Measurements from ENCODE around the gene SRRM2. TPM values are rescaled to one million over a fixed set of nuclear protein-coding genes. Genes with fewer than 3 reads are reported as not detected.

Gene SRRM2
- polyA plus RNA-seq, 4 donors: 329 to 655 (median 496) TPM

GRCh38 chr16:2809149-2809760, 56.8 kb downstream of the SRRM2 start:
- no peak overlapping the region for H3K4me3 ChIP-seq (ENCODE audit: low read depth in 1 of 3, low read length in 3 of 3)
- FAIRE-seq (no peak), DNase-seq (no peak)
- H3K9me3 ChIP-seq (ENCODE audit: control insufficient read depth in 2 of 2, insufficient read depth in 1 of 2, low read depth in 1 of 2, low read length in 1 of 2): peaks cover 0 to 21% of the 10 kb centered on the region in 2 donors
- peaks cover 0 to 8% (median 7%) of the 10 kb centered on the region in 3 donors for H3K27me3 ChIP-seq (ENCODE audit: control insufficient read depth in 3 of 3, insufficient read depth in 3 of 3, low read length in 3 of 3)
- H3K27ac ChIP-seq (ENCODE audit: low read depth in 1 of 3, low read length in 2 of 3): no peak overlapping the region
- H3K36me3 ChIP-seq (ENCODE audit: control insufficient read depth in 3 of 3, insufficient read depth in 2 of 3, low read depth in 1 of 3, low read length in 3 of 3): no peaks in the 10 kb centered on the region
- 77 to 78% (median 78%) methylated on average over 3 of the region's 3 CpGs for WGBS, 3 donors
- H3K4me1 ChIP-seq (ENCODE audit: control insufficient read depth in 3 of 3, insufficient read depth in 2 of 3, low read depth in 1 of 3, low read length in 2 of 3): no peaks in the 10 kb centered on the region

- H3K4me3 ChIP-seq (ENCODE audit: low read depth in 1 of 3, low read length in 3 of 3): no peak overlapping the region
- H3K4me1 ChIP-seq (ENCODE audit: control insufficient read depth in 3 of 3, insufficient read depth in 2 of 3, low read depth in 1 of 3, low read length in 2 of 3): peaks cover 0 to 6% (median 0%) of the 10 kb centered on the region in 3 donors
- DNase-seq (no peak), FAIRE-seq (no peak)
- no peaks in the 10 kb centered on the region for H3K36me3 ChIP-seq (ENCODE audit: control insufficient read depth in 3 of 3, insufficient read depth in 2 of 3, low read depth in 1 of 3, low read length in 3 of 3)
- peaks cover 0 to 12% (median 7%) of the 10 kb centered on the region in 3 donors for H3K27me3 ChIP-seq (ENCODE audit: control insufficient read depth in 3 of 3, insufficient read depth in 3 of 3, low read length in 3 of 3)
- 81 to 94% (median 84%) methylated on average over 6 of the region's 6 CpGs for WGBS, 3 donors
- no peak overlapping the region for H3K27ac ChIP-seq (ENCODE audit: low read depth in 1 of 3, low read length in 2 of 3)
- H3K9me3 ChIP-seq (ENCODE audit: control insufficient read depth in 2 of 2, insufficient read depth in 1 of 2, low read depth in 1 of 2, low read length in 1 of 2): peaks cover 0 to 7% of the 10 kb centered on the region in 2 donors
Observed at GRCh38 chr16:2810651-2811050, 58.2 kb downstream of the SRRM2 start.

- no peak overlapping the region for H3K4me3 ChIP-seq (ENCODE audit: low read depth in 1 of 3, low read length in 3 of 3)
- no peak overlapping the region for H3K27ac ChIP-seq (ENCODE audit: low read depth in 1 of 3, low read length in 2 of 3)
- DNase-seq (peak in 1 of 2 donors; percentile 81), FAIRE-seq (no peak)
- H3K4me1 ChIP-seq (ENCODE audit: control insufficient read depth in 3 of 3, insufficient read depth in 2 of 3, low read depth in 1 of 3, low read length in 2 of 3): peaks cover 0 to 7% (median 0%) of the 10 kb centered on the region in 3 donors
- H3K9me3 ChIP-seq (ENCODE audit: control insufficient read depth in 2 of 2, insufficient read depth in 1 of 2, low read depth in 1 of 2, low read length in 1 of 2): peaks cover 0 to 5% of the 10 kb centered on the region in 2 donors
- H3K36me3 ChIP-seq (ENCODE audit: control insufficient read depth in 3 of 3, insufficient read depth in 2 of 3, low read depth in 1 of 3, low read length in 3 of 3): no peaks in the 10 kb centered on the region
- peaks cover 0 to 9% (median 7%) of the 10 kb centered on the region in 3 donors for H3K27me3 ChIP-seq (ENCODE audit: control insufficient read depth in 3 of 3, insufficient read depth in 3 of 3, low read length in 3 of 3)
- WGBS, 3 donors: 25 to 60% (median 29%) methylated on average over 15 of the region's 15 CpGs
Observed at GRCh38 chr16:2811703-2812471, 59.4 kb downstream of the SRRM2 start.

- H3K27me3 ChIP-seq (ENCODE audit: control insufficient read depth in 3 of 3, insufficient read depth in 3 of 3, low read length in 3 of 3): peaks cover 0 to 9% (median 7%) of the 10 kb centered on the region in 3 donors
- no peaks in the 10 kb centered on the region for H3K36me3 ChIP-seq (ENCODE audit: control insufficient read depth in 3 of 3, insufficient read depth in 2 of 3, low read depth in 1 of 3, low read length in 3 of 3)
- no peaks in the 10 kb centered on the region for H3K9me3 ChIP-seq (ENCODE audit: control insufficient read depth in 2 of 2, insufficient read depth in 1 of 2, low read depth in 1 of 2, low read length in 1 of 2)
- DNase-seq: no peak
- 69 to 76% (median 73%) methylated on average over 7 of the region's 7 CpGs for WGBS, 3 donors
- no peak overlapping the region for H3K4me3 ChIP-seq (ENCODE audit: low read depth in 1 of 3, low read length in 3 of 3)
- peaks cover 0 to 7% (median 0%) of the 10 kb centered on the region in 3 donors for H3K4me1 ChIP-seq (ENCODE audit: control insufficient read depth in 3 of 3, insufficient read depth in 2 of 3, low read depth in 1 of 3, low read length in 2 of 3)
- no peak overlapping the region for H3K27ac ChIP-seq (ENCODE audit: low read depth in 1 of 3, low read length in 2 of 3)
- FAIRE-seq: no peak
Observed at GRCh38 chr16:2813771-2814221, 61.4 kb downstream of the SRRM2 start.

- Histone ChIP-seq H3K9me3 (ENCODE audit: control insufficient read depth in 2 of 2, insufficient read depth in 1 of 2, low read depth in 1 of 2, low read length in 1 of 2) (no peaks in the 10 kb centered on the region), H3K27me3 (ENCODE audit: control insufficient read depth in 3 of 3, insufficient read depth in 3 of 3, low read length in 3 of 3) (peaks cover 0 to 9% (median 7%) of the 10 kb centered on the region in 3 donors), H3K4me3 (ENCODE audit: low read depth in 1 of 3, low read length in 3 of 3) (no peak overlapping the region), H3K4me1 (ENCODE audit: control insufficient read depth in 3 of 3, insufficient read depth in 2 of 3, low read depth in 1 of 3, low read length in 2 of 3) (peaks cover 0 to 7% (median 0%) of the 10 kb centered on the region in 3 donors), H3K36me3 (ENCODE audit: control insufficient read depth in 3 of 3, insufficient read depth in 2 of 3, low read depth in 1 of 3, low read length in 3 of 3) (no peaks in the 10 kb centered on the region), H3K27ac (ENCODE audit: low read depth in 1 of 3, low read length in 2 of 3) (no peak overlapping the region)
- no peak for FAIRE-seq
- WGBS, 3 donors: 66 to 76% (median 76%) methylated on average over 16 to 20 of the region's 20 CpGs
- no peak for DNase-seq
Observed at GRCh38 chr16:2814551-2815298, 62.3 kb downstream of the SRRM2 start.

GRCh38 chr16:2815299-2815771, 62.9 kb downstream of the SRRM2 start:
- FAIRE-seq (no peak), DNase-seq (peak; percentile 44 to 49)
- H3K4me3 ChIP-seq (ENCODE audit: low read depth in 1 of 3, low read length in 3 of 3): no peak overlapping the region
- no peak overlapping the region for H3K27ac ChIP-seq (ENCODE audit: low read depth in 1 of 3, low read length in 2 of 3)
- H3K4me1 ChIP-seq (ENCODE audit: control insufficient read depth in 3 of 3, insufficient read depth in 2 of 3, low read depth in 1 of 3, low read length in 2 of 3): peaks cover 0 to 7% (median 0%) of the 10 kb centered on the region in 3 donors
- H3K36me3 ChIP-seq (ENCODE audit: control insufficient read depth in 3 of 3, insufficient read depth in 2 of 3, low read depth in 1 of 3, low read length in 3 of 3): no peaks in the 10 kb centered on the region
- 45 to 72% (median 56%) methylated on average over 8 to 10 of the region's 10 CpGs for WGBS, 3 donors
- H3K9me3 ChIP-seq (ENCODE audit: control insufficient read depth in 2 of 2, insufficient read depth in 1 of 2, low read depth in 1 of 2, low read length in 1 of 2): no peaks in the 10 kb centered on the region
- peaks cover 0 to 9% (median 7%) of the 10 kb centered on the region in 3 donors for H3K27me3 ChIP-seq (ENCODE audit: control insufficient read depth in 3 of 3, insufficient read depth in 3 of 3, low read length in 3 of 3)

- Histone ChIP-seq H3K9me3 (ENCODE audit: control insufficient read depth in 2 of 2, insufficient read depth in 1 of 2, low read depth in 1 of 2, low read length in 1 of 2) (no peaks in the 10 kb centered on the region), H3K27ac (ENCODE audit: low read depth in 1 of 3, low read length in 2 of 3) (no peak within 1 kb of the TSS), H3K36me3 (ENCODE audit: control insufficient read depth in 3 of 3, insufficient read depth in 2 of 3, low read depth in 1 of 3, low read length in 3 of 3) (no peaks in the 10 kb centered on the region), H3K27me3 (ENCODE audit: control insufficient read depth in 3 of 3, insufficient read depth in 3 of 3, low read length in 3 of 3) (peaks cover 0 to 9% (median 1%) of the 10 kb centered on the region in 3 donors), H3K4me1 (ENCODE audit: control insufficient read depth in 3 of 3, insufficient read depth in 2 of 3, low read depth in 1 of 3, low read length in 2 of 3) (peaks cover 0 to 7% (median 0%) of the 10 kb centered on the region in 3 donors), H3K4me3 (ENCODE audit: low read depth in 1 of 3, low read length in 3 of 3) (no peak within 1 kb of the TSS)
- no peak for FAIRE-seq
- DNase-seq: no peak
- 62 to 74% (median 67%) methylated on average over 17 to 28 of the region's 28 CpGs for WGBS, 3 donors
Observed at GRCh38 chr16:2816751-2817339, 64.4 kb downstream of the SRRM2 start, which contains the start of gene PRSS21. Gene PRSS21, plus strand, starts transcription at chr16:2817237. Its CDS starts 32 bp downstream, at chr16:2817269.
